Astrocyte (in vitro differentiated cells and primary cell): ENCODE measurements around the gene SENP1.

ENCODE experiments used
- EZH2 ChIP-seq: IDR thresholded peaks from 2 replicates; pipeline ENCODE4 v1.6.1; 2012; ENCODE audit warnings: mild to moderate bottlenecking, low read length, inconsistent platforms; ENCODE audit not compliant: insufficient read depth
- TF ChIP-seq, protein P1 (sequence below): IDR thresholded peaks from 2 replicates; pipeline ENCODE4 v1.5.1; 2011; ENCODE audit warnings: low read depth, mild to moderate bottlenecking, inconsistent platforms, low read length, moderate library complexity; ENCODE audit not compliant: insufficient read depth

DNA sequence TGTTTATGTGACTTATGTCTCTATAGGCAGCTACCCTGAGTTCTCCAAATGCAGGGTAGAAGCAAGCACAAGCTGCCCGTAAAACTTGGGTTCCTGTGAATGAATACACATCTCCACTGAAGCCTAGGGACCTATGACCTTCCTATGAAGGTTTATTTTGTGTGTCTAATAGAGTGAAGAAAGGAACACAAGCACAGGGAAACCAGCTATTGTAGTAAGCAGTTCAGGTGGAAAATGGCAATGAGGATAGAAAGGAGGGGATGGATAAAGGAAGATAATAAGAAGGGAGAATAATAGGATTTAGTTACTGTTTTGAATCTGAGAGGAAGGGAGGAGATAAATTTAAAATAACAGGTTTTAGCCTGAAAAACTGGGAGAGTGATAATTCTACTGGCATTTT is 15.6 kb upstream of the SENP1 start:
- TF ChIP-seq, protein P1, sequence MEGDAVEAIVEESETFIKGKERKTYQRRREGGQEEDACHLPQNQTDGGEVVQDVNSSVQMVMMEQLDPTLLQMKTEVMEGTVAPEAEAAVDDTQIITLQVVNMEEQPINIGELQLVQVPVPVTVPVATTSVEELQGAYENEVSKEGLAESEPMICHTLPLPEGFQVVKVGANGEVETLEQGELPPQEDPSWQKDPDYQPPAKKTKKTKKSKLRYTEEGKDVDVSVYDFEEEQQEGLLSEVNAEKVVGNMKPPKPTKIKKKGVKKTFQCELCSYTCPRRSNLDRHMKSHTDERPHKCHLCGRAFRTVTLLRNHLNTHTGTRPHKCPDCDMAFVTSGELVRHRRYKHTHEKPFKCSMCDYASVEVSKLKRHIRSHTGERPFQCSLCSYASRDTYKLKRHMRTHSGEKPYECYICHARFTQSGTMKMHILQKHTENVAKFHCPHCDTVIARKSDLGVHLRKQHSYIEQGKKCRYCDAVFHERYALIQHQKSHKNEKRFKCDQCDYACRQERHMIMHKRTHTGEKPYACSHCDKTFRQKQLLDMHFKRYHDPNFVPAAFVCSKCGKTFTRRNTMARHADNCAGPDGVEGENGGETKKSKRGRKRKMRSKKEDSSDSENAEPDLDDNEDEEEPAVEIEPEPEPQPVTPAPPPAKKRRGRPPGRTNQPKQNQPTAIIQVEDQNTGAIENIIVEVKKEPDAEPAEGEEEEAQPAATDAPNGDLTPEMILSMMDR = no peak
- TF ChIP-seq EZH2 = no peak
